GM12878 (cell line): Measurements from ENCODE around the gene OLFML2B.

ENCODE experiments used
- EGR1 ChIP-seq, 2 experiments: IDR thresholded peaks; 1 replicate in 1 of 2; 2 replicates in 1 of 2; pipeline ENCODE4 v1.6.1; 2011 to 2012; ENCODE audit warnings: low read depth in 2 of 2, low read length in 2 of 2, borderline replicate concordance in 1 of 2, mild to moderate bottlenecking in 1 of 2, moderate library complexity in 1 of 2
- EP300 ChIP-seq, 2 experiments: fragments of 150-350 bp in 1 of 2; IDR thresholded peaks; 2 replicates each; pipeline ENCODE4 v1.6.1; 2011 to 2012; ENCODE audit warnings: low read depth in 2 of 2, low read length in 2 of 2, borderline replicate concordance in 1 of 2, improper control_type of control experiment in 1 of 2, inconsistent platforms in 1 of 2; ENCODE audit not compliant: control insufficient read depth in 1 of 2
- POLR2AphosphoS5 ChIP-seq: IDR thresholded peaks from 2 replicates; pipeline ENCODE4 v1.6.1; 2011; ENCODE audit warnings: mild to moderate bottlenecking, low read length, inconsistent platforms
- RAD21 ChIP-seq: IDR thresholded peaks from 2 replicates; pipeline ENCODE4 v1.6.1; 2011; ENCODE audit warnings: mild to moderate bottlenecking, low read depth, low read length, moderate library complexity; ENCODE audit not compliant: insufficient read depth
- TF ChIP-seq, protein P1 (sequence below): fragments of 450-650 bp; formaldehyde crosslinking; IDR thresholded peaks from 2 replicates; pipeline ENCODE4 v1.5.0; 2022; ENCODE audit warnings: mild to moderate bottlenecking, missing genetic modification characterization
- TF ChIP-seq, protein P2 (sequence below): IDR thresholded peaks from 2 replicates; pipeline ENCODE4 v1.6.1; 2012; ENCODE audit warnings: low read depth, low read length, improper control_type of control experiment
- TF ChIP-seq, protein P3 (sequence below), 3 experiments: IDR thresholded peaks in 2 of 3; conservative IDR thresholded peaks in 1 of 3; 2 replicates each; pipeline ENCODE4 v1.5.1; 2011; ENCODE audit warnings: low read depth in 3 of 3, low read length in 3 of 3, mild to moderate bottlenecking in 3 of 3, control low read depth in 2 of 3, moderate library complexity in 2 of 3, inconsistent platforms in 1 of 3, mixed read lengths in 1 of 3; ENCODE audit not compliant: control insufficient read depth in 2 of 3, insufficient read depth in 1 of 3; ENCODE audit errors: extremely low read depth in 1 of 3

DNA sequence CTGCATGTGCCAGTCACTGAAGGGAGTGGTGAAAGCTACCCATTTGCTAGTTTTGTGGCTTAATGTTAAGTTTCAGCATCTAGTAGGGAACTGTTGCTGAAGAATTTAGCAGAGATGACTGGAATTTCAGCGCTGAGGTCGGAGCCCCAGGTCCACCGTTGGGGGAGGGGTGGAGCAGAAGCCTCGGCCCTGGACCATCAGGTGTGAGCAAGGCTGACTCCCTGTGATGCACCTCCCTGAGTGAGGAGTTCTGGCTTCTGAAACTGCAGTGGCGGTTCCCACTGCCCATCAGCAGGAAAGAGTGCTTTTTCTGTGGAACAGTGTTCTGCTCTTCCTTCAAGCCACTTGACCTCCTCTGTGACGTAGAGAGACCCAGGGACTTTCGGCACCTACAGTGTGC, 47.2 kb upstream of the OLFML2B start:
- TF ChIP-seq POLR2AphosphoS5, result no peak
- TF ChIP-seq, protein P1, sequence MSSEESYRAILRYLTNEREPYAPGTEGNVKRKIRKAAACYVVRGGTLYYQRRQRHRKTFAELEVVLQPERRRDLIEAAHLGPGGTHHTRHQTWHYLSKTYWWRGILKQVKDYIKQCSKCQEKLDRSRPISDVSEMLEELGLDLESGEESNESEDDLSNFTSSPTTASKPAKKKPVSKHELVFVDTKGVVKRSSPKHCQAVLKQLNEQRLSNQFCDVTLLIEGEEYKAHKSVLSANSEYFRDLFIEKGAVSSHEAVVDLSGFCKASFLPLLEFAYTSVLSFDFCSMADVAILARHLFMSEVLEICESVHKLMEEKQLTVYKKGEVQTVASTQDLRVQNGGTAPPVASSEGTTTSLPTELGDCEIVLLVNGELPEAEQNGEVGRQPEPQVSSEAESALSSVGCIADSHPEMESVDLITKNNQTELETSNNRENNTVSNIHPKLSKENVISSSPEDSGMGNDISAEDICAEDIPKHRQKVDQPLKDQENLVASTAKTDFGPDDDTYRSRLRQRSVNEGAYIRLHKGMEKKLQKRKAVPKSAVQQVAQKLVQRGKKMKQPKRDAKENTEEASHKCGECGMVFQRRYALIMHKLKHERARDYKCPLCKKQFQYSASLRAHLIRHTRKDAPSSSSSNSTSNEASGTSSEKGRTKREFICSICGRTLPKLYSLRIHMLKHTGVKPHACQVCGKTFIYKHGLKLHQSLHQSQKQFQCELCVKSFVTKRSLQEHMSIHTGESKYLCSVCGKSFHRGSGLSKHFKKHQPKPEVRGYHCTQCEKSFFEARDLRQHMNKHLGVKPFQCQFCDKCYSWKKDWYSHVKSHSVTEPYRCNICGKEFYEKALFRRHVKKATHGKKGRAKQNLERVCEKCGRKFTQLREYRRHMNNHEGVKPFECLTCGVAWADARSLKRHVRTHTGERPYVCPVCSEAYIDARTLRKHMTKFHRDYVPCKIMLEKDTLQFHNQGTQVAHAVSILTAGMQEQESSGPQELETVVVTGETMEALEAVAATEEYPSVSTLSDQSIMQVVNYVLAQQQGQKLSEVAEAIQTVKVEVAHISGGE (CRISPR knock-in tag), result no peak
- TF ChIP-seq, protein P2, sequence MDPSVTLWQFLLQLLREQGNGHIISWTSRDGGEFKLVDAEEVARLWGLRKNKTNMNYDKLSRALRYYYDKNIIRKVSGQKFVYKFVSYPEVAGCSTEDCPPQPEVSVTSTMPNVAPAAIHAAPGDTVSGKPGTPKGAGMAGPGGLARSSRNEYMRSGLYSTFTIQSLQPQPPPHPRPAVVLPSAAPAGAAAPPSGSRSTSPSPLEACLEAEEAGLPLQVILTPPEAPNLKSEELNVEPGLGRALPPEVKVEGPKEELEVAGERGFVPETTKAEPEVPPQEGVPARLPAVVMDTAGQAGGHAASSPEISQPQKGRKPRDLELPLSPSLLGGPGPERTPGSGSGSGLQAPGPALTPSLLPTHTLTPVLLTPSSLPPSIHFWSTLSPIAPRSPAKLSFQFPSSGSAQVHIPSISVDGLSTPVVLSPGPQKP, result no peak
- TF ChIP-seq EP300 (IDR thresholded peaks at IDR 0.05; ENCODE audit: borderline replicate concordance in 1 of 2, control insufficient read depth in 1 of 2, low read depth in 2 of 2, low read length in 2 of 2), result no peak
- TF ChIP-seq EGR1 (IDR thresholded peaks at IDR 0.05; ENCODE audit: borderline replicate concordance in 1 of 2, low read depth in 2 of 2, low read length in 2 of 2), result no peak
- TF ChIP-seq, protein P3, sequence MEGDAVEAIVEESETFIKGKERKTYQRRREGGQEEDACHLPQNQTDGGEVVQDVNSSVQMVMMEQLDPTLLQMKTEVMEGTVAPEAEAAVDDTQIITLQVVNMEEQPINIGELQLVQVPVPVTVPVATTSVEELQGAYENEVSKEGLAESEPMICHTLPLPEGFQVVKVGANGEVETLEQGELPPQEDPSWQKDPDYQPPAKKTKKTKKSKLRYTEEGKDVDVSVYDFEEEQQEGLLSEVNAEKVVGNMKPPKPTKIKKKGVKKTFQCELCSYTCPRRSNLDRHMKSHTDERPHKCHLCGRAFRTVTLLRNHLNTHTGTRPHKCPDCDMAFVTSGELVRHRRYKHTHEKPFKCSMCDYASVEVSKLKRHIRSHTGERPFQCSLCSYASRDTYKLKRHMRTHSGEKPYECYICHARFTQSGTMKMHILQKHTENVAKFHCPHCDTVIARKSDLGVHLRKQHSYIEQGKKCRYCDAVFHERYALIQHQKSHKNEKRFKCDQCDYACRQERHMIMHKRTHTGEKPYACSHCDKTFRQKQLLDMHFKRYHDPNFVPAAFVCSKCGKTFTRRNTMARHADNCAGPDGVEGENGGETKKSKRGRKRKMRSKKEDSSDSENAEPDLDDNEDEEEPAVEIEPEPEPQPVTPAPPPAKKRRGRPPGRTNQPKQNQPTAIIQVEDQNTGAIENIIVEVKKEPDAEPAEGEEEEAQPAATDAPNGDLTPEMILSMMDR (IDR thresholded peaks at IDR 0.05 in 2 of 3, conservative IDR thresholded peaks at IDR 0.05 in 1 of 3; ENCODE audit: control insufficient read depth in 2 of 3, extremely low read depth in 1 of 3, insufficient read depth in 1 of 3, low read depth in 3 of 3, low read length in 3 of 3), result no peak
- no peak for TF ChIP-seq RAD21
